ENCODE results near the gene COL23A1.

Gene COL23A1

GRCh38 chr5:178553517-178553916, 36.7 kb downstream of the COL23A1 start:
- DNase-seq: no peak

DNA sequence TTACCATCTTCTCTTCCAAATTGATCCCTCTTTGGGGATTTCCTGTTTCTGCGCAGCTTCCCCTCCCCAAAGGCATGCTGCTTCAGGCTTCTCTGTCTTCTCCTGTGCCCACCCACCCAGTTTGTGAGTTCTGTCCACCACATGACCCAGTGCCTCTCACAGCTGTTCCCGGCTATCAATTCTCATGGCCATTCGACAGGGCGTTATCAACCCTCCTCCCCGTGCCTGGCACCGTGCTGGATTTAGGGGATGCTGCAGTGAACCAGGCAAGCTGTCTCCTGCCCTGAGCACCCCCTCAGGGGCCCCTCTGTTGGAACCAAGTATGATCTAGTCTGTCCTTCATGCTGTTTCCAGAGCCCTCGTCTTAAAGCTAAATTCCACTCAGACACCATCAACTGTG, 38.7 kb downstream of the COL23A1 start:
- DNase-seq: no peak

DNA sequence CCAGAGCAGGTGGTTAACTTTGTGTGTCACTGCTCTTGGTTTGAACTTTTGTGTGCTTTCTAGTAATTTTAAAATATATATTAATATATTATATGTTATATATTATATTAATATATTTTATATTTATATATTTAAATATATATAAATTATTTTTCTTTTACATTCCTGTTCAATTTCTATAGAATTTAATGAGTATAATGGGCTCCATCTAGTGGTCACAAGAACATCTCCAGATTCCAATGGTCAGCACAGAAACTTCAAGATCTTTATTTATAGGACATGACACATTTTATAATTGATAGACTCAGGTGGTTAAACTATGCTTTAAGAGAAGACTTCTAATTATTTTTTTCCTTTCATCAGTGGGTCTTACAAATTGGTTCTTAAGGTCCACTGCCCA, 39.1 kb downstream of the COL23A1 start:
- DNase-seq: no peak

- DNase-seq: no peak
These were observed 41.4 kb downstream of the COL23A1 start for GRCh38 chr5:178548746-178549145.

GRCh38 chr5:178547753-178548415, 42.3 kb downstream of the COL23A1 start:
- DNase-seq: no peak

GRCh38 chr5:178547052-178547666, 43.0 kb downstream of the COL23A1 start:
- no peak for DNase-seq

GRCh38 chr5:178546675-178547033, 43.5 kb downstream of the COL23A1 start:
- DNase-seq: no peak

DNA sequence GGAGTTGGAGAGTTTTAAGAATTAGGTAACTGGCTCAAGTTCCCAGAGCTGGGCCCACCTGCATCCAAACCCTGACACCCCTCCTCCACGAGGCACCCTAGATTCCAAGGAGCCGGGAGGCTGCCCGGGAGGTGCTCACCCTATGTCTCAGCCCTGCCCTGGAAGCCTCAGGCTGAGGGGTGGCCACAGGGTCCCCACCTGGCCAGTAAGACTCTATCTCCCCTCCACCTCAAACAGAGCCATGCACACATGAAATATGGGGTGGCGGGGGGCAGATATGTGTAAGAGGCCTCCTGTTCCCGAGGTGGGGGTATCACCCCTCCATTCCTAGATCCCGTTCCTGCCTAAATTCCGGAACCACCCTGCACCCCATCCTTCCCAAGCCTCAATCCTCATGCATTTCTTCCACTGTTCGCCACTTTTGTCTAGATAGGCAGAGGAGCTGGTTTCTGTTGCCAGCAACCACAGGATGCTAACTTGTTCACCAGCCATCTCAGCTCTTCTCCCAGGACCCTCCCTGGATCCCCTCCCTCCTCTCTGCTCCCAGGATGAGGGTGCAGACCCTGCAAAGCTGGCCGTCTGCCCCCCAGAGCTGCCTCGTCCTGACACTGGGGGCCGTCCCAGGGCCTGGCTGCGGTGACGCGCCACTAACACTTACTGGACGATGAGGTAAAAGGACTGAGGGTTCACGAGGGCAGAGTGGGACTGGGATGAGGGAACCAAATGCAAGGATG, 44.1 kb downstream of the COL23A1 start:
- DNase-seq: no peak

DNA sequence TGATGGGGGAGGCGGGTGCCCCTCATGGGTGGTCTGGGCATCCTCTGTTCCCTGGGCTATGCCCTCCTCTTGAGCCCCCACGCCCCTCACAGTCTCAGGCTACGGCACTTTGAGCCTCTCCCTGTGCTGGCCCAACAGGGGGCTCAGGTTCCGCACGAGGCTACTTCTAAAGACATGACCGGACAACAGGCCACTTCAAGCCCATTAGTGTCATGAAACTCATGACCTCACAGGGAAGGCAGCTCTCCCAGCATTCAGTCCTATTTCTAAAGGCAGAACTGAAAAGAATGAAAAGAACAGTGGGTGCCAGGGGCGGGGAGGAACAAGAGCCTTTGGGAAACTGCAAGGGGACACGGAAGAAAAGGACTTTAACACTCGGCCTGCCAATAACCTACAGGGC, 45.0 kb downstream of the COL23A1 start:
- no peak for DNase-seq

- no peak for DNase-seq
These were observed 45.9 kb downstream of the COL23A1 start for GRCh38 chr5:178544166-178544834.

- no peak for DNase-seq
These were observed 47.7 kb downstream of the COL23A1 start for GRCh38 chr5:178542455-178542854.

- DNase-seq: no peak
These were observed 49.7 kb downstream of the COL23A1 start for GRCh38 chr5:178540526-178540925.

- no peak for DNase-seq
These were observed 51.4 kb downstream of the COL23A1 start for GRCh38 chr5:178538741-178539229.

GRCh38 chr5:178537467-178538371, 52.5 kb downstream of the COL23A1 start:
- DNase-seq: no peak

DNA sequence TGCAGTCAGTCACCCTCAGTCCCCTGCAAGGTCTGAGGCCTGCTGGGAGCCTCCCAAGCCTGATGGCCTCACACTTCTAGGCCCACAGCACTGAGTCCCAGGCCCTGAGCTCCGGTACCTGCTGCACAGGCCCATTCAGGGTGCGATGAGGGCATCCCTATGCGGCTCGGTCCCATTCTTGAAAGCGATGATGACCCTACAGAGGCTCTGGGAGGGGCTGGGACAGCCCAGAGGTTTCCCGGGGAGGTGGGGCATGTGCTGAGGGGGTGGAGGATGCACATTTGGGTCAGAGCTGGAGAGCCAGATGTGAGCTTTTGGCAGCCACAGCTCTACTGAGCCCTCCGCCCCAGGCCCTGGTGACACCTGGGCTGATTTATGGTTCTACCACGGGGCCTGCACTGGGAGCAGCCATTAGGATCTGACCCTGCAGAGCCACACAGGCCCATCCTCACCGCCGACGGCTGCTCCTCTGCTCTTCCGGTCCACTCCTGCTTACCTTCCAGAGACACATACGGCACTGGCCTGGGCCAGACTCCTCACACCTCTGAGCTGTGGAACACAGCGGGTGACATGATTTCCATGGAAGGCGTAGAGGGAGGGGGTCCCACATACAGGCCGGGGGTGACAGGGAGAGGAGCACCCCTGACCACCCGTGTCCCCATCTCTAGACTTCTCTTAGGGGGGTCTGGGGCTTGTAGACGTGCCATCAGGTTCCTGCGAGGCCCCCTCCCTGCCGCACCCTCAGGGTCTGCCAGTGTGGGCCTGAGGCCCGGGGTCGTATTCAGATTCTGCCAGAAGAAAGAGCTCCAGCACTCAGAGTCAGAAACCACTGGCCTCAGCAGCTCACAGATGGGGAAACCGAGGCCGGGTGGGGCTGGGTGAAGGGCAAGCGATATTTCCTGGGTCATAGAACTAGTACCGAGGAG, 53.4 kb downstream of the COL23A1 start:
- no peak for DNase-seq

GRCh38 chr5:178535299-178536175, 54.7 kb downstream of the COL23A1 start:
- DNase-seq: no peak

DNA sequence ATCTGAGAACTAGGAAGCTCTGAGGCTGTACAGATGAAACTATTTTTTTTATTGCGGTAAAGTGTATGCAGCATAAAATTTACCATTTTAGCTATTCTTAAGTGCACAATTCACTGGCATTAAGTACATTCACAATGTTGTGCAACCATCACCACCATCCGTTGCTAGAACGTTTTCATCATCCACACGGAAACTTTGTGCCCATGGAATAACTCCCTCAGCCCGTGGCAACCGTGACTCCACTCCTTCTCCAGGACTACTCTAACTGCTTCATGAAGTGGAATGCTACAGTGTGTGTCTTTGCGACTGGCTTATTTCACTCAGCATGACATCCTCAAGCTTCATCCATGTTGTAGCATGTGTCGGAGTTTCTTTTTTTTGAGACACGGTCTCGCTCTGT, 57.1 kb downstream of the COL23A1 start:
- no peak for DNase-seq

DNA sequence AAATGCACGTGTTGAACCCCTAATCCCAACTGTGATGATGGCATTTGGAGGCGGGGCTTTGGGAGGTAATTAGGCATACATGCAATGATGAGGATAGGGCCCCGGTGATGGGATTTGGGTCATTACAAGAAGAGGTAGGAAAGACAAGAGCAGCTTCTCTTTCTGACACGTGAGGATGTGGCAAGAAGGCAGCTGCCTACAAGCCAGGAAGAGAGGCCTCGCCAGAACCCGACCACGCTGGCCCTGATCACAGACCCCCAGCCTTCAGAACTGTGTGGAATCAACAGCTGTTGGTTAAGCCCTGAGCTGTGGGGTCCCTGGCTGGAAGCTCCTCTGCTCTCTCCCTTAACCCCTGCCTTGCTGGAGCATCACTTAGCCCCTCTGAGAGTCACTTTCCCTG, 57.5 kb downstream of the COL23A1 start:
- no peak for DNase-seq

GRCh38 chr5:178532236-178532635, 58.0 kb downstream of the COL23A1 start:
- DNase-seq: no peak

GRCh38 chr5:178531786-178532185, 58.4 kb downstream of the COL23A1 start:
- DNase-seq: no peak
